Activated naive CD4-positive, alpha-beta T cell treated with anti-CD3 and anti-CD28 coated beads, Interleukin-2, amount 50 U/mL, for 72 hours (primary cell): ENCODE results near the gene CACNA2D2. TPM values are rescaled to one million over a fixed set of nuclear protein-coding genes. Genes with fewer than 3 reads are reported as not detected.

ENCODE experiments used
- ATAC-seq, 2 donors: fragments of 150-1000 bp; cut with Tn5 transposase; 2 replicates each; pipeline ENCODE4 v1.10.0; 2021; ENCODE audit warnings: mild to moderate bottlenecking in 2 of 2, moderate library complexity in 2 of 2
- DNase-seq, 2 donors: peaks; one replicate each; pipeline ENCODE4 v3.0.0; 2021 to 2022; ENCODE audit warnings: low spot score in 2 of 2
- H3K27ac Mint-ChIP-seq, 2 donors: one replicate each; pipeline ENCODE4 v1.8.0; 2022; ENCODE audit warnings: mild to moderate bottlenecking in 2 of 2, mixed read lengths in 2 of 2
- H3K36me3 Mint-ChIP-seq, 2 donors: one replicate each; pipeline ENCODE4 v1.8.0; 2022; ENCODE audit warnings: mixed read lengths in 2 of 2
- H3K9me3 Mint-ChIP-seq, 2 donors: one replicate each; pipeline ENCODE4 v1.8.0; 2022; ENCODE audit warnings: mixed read lengths in 2 of 2
- total RNA-seq, 2 donors: library from RNA; stranded (reverse); gene quantifications; one replicate each; pipeline ENCODE4 v1.2.3, GENCODE V29; 2022

The CACNA2D2 gene
- total RNA-seq, 2 donors from 2014 or later: 2.4 to 3.0 TPM

DNA sequence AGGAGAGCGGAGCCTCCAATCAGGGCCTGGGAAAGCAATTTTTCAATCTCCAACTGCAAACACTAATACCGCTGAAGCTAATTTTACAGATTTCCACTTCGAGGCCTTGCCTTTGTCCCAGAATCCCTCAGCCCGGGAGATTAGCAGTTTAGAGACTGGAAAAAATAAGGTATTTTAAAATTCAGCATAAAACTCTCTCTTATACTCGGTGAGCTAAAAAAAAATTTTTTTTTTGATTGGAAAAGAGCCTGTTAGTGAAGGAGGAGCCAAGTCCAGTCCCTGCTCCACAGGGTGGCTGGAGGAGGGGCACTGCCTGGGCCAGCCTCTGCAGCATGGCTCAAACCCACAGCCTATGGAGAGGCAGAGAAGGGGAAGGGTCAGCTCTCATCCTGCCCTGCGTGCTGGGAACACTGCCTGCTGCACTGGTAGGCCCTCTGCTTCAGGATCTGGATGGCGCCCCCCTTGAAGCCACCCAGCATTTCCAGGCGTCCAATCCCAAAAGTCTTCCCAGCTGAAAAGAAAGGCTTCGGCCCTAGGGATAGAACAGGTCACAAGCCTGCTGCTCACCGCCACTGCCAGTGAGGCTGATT is 48.9 kb downstream of the CACNA2D2 start:
- H3K27ac Mint-ChIP-seq: no peak overlapping the region
- ATAC-seq: no peak
- DNase-seq: no peak
- no peaks in the 10 kb centered on the region for H3K36me3 Mint-ChIP-seq
- H3K9me3 Mint-ChIP-seq: no peaks in the 10 kb centered on the region

- H3K9me3 Mint-ChIP-seq: no peaks in the 10 kb centered on the region
- DNase-seq (no peak), ATAC-seq (no peak)
- no peak overlapping the region for H3K27ac Mint-ChIP-seq
- H3K36me3 Mint-ChIP-seq: no peaks in the 10 kb centered on the region
These were observed 49.5 kb downstream of the CACNA2D2 start for GRCh38 chr3:50453907-50454306.

DNA sequence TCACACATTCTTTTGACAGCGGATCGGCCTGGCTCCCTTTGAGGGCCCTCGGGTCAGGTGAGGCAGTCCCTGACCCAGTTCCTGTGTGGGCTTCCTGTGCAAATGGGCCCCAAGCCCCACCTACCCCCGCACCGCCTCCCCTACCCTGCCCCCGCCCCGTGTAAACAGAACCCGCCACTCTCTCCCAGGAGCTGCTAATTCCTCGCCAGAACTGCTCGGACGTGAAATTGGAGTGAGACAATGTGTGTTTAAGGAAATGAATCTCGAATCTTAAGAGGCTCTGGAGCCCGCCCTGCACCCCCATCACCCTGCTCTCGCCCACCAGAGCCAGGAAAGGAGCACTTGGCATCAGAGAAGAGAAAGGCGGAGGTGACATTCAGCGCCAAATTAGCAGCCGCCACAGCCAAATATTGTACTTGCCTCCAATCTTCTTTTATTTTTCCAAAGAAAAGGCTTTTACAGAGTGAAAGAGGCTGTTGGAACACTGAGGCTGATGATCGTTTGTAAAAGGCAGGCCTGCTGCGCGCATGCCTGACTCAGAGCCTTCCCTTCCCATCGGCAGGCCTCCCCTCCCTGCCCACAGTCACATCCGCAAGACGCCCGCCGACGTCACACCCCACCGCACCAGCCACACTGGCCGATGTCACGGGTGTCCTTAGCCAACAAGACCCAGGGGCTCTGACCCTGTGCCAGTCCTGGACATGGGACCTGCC is 53.1 kb downstream of the CACNA2D2 start:
- H3K9me3 Mint-ChIP-seq: no peaks in the 10 kb centered on the region
- H3K27ac Mint-ChIP-seq: peak overlapping the region; percentile 65 to 90
- H3K36me3 Mint-ChIP-seq: no peaks in the 10 kb centered on the region
- peak; percentile 54 to 88 for DNase-seq
- peak; percentile 87 to 98 for ATAC-seq

GRCh38 chr3:50448752-50449539 is 54.5 kb downstream of the CACNA2D2 start:
- Mint-ChIP-seq H3K9me3 (no peaks in the 10 kb centered on the region), H3K27ac (peak overlapping the region in 1 of 2 donors; percentile 90), H3K36me3 (no peaks in the 10 kb centered on the region)
- DNase-seq: no peak
- ATAC-seq: no peak

- H3K36me3 Mint-ChIP-seq: no peaks in the 10 kb centered on the region
- H3K9me3 Mint-ChIP-seq: no peaks in the 10 kb centered on the region
- ATAC-seq: no peak
- DNase-seq: no peak
- no peak overlapping the region for H3K27ac Mint-ChIP-seq
These were observed 56.1 kb downstream of the CACNA2D2 start for GRCh38 chr3:50447290-50447840.

GRCh38 chr3:50445919-50446318 is 57.5 kb downstream of the CACNA2D2 start:
- DNase-seq (no peak), ATAC-seq (no peak)

GRCh38 chr3:50444782-50445181 is 58.7 kb downstream of the CACNA2D2 start:
- peak overlapping the region in 1 of 2 donors; percentile 10 for H3K27ac Mint-ChIP-seq
- no peak for DNase-seq
- no peak for ATAC-seq
- H3K9me3 Mint-ChIP-seq: no peaks in the 10 kb centered on the region
- H3K36me3 Mint-ChIP-seq: no peaks in the 10 kb centered on the region

More at GRCh38 chr3:50445919-50446318, 57.5 kb downstream of the CACNA2D2 start:
- no peak overlapping the region for H3K27ac Mint-ChIP-seq
- H3K9me3 Mint-ChIP-seq: no peaks in the 10 kb centered on the region
- no peaks in the 10 kb centered on the region for H3K36me3 Mint-ChIP-seq

DNA sequence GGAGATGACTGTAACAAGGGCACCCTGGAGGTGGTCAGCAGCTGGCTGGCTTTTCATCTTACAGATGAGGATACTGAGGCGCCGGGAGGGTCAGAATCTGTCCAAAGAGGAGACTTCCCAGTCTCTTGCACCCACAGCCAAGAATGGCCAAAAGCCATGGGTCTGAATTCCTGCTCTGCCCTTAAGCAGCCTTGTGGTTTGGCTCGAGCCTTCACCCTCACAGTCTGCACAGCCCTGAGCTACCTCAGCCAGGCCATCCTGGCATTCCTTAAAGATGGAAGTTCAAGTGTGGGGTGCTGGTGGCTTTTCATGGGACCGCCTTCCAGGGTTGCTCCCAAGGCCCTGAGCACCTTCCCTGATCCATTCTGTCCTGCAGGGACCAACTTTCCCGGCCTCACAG is 59.2 kb downstream of the CACNA2D2 start:
- no peak for ATAC-seq

GRCh38 chr3:50442945-50443579 is 60.4 kb downstream of the CACNA2D2 start:
- Mint-ChIP-seq H3K27ac (no peak overlapping the region), H3K9me3 (no peaks in the 10 kb centered on the region), H3K36me3 (no peaks in the 10 kb centered on the region)
- ATAC-seq (no peak), DNase-seq (no peak)

More for the DNA sequence above, 59.2 kb downstream of the CACNA2D2 start:
- Mint-ChIP-seq H3K9me3 (no peaks in the 10 kb centered on the region), H3K27ac (no peak overlapping the region), H3K36me3 (no peaks in the 10 kb centered on the region)
- DNase-seq: no peak

DNA sequence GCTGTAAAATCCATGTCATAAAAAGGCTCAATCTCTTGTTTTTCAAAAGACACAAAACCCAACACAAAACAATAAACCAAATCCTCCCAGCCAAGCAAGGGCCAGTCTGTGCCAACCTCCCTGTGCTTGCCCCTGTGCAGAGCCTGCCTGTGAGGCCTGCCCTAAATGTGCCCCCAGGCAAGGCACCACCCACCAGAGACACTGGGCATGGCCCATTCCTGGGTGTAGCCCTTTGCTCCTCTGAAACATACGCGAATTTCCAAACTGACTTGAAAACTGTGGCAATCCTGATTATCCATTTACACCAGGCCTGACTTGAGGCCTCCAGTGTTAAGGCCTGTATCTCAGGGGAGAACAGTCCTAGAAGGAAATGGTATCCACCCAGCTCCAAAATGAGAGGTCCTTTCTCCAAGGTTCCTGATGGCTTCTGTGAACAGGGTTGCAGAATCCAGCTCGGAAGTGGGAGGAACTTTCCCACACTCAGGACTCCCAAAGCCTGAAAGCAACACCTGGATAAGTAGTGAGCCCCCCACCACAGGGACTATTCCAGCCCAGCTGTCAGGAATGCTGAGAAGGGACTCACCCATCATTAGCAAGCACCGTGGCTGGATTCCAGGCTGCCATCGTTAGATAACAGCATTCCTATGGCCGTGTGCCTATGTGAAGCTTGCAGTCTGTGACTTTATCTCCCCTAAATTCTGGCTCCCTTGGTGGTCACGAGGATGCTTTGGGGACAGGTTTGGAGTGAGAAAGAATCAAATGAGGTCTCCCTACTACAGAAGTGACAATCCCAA is 61.8 kb downstream of the CACNA2D2 start:
- Mint-ChIP-seq H3K27ac (peak overlapping the region in 1 of 2 donors; percentile 25), H3K36me3 (no peaks in the 10 kb centered on the region), H3K9me3 (no peaks in the 10 kb centered on the region)
- DNase-seq: no peak
- ATAC-seq: no peak

DNA sequence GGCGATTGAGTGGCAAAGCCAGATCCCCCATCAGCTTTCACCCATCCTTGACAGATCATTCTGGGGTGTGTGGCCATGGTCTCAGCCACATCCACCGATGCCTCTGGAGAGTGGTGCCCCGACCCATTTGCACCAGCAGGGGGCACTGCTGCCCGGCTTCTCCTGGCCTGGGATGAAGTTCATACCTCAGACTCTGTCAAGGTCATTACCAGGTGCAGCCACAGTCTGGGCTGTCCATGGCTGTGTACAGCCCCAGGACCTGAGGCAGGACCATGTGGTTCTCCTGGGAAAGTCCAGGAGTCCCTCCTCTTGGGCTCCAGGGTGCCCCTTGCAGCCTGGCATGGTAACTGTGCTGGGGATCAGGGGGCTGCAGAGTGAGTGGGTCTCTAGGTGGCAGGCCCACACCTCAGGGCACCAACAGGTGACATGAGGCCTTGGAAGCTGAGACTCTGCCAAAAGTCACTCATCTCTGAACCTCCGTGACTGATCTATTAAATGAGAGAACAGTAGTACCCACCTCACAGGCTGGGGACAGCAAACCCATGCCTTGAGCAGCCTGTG is 67.2 kb downstream of the CACNA2D2 start:
- no peak overlapping the region for H3K27ac Mint-ChIP-seq
- H3K36me3 Mint-ChIP-seq: no peaks in the 10 kb centered on the region
- H3K9me3 Mint-ChIP-seq: no peaks in the 10 kb centered on the region
- DNase-seq (peak in 1 of 2 donors; percentile 86), ATAC-seq (peak; percentile 93 to 95)

DNA sequence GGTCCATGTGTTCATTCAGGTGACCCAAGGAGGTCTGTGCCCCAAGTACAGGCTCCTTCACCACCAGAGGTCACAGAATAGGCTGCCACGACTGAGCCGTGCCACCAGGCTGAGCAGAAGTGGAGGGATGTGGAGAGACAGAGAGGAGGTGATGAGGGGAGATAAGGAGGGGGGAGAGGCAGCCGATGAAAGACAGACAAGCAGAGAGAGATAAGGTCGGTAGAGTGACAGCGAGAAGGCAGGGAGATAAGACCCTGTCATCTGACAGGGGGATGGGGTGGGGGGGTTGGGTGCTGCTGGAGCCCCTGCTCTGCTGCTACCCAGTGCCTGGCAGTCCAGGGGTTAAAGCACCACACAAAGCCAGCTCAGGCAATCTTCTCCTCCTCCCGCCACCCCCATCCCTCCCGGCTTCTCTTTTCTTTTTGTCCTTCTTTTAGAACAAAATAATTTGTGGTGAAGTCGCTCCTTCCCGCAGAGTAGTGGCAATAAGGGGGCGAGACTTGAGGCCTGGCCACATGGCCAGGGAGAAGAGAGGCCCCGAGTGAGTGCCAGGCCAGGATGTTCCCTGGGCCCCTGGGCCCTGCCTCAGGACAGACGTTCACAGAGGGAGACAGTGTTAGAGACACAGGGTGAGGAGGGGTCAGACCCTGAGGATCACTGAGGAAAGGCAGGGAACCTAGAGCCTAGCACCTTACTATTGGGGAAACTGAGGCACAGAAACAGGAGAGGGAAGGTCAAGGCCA is 67.9 kb downstream of the CACNA2D2 start:
- DNase-seq: no peak

DNA sequence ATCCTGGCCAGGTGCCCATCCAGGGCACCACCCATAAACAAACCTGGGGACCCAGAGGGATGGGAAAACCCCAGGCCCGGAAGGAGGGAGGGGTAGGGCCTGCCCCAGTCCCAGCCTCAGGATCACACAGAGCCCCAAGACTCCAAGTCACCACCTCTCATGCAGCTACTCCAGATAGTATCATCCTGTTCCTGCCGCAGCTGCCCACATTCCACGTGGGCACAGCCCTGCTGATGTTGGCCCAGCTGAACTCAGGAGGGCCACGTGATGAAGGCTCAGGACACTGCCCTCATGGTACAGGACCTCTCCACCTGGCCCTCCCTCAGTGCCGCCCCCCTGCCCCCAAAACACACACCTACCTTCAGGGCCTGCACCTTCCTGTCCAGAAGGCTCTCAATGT is 69.5 kb downstream of the CACNA2D2 start:
- DNase-seq: no peak
- Mint-ChIP-seq H3K27ac (no peak overlapping the region), H3K36me3 (no peaks in the 10 kb centered on the region), H3K9me3 (no peaks in the 10 kb centered on the region)
- ATAC-seq: no peak

More for the DNA sequence above, 67.9 kb downstream of the CACNA2D2 start:
- Mint-ChIP-seq H3K36me3 (no peaks in the 10 kb centered on the region), H3K9me3 (no peaks in the 10 kb centered on the region), H3K27ac (peak overlapping the region in 1 of 2 donors; percentile 30)
- peak; percentile 22 to 46 for ATAC-seq

DNA sequence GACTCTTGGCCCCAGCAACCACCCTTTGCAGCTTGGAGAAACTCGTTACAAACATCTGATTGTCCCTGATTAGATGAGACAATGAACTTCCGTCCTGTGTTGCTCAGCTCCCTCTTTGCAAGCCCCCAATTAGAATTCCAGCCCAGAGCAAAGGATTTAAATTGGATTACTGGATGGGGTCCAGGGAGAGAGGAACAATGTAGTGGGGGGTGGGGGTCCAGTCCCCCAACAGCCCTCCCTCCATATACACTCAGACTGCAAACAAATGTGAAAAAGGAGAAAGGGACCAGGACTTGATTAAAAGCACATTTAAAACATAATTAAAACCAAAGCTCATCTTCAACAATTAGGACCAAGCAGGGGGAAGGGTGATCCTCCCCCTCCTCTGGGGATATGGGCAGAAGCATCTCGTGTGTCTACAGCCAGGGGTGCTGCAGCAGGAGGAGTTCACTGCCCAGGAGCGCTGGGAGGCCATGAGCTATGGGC is 72.4 kb downstream of the CACNA2D2 start:
- Mint-ChIP-seq H3K27ac (no peak overlapping the region), H3K36me3 (no peaks in the 10 kb centered on the region), H3K9me3 (no peaks in the 10 kb centered on the region)
- ATAC-seq (no peak), DNase-seq (no peak)

- H3K27ac Mint-ChIP-seq: no peak overlapping the region
- H3K9me3 Mint-ChIP-seq: no peaks in the 10 kb centered on the region
- no peak for DNase-seq
- no peak for ATAC-seq
- no peaks in the 10 kb centered on the region for H3K36me3 Mint-ChIP-seq
These were observed 73.2 kb downstream of the CACNA2D2 start for GRCh38 chr3:50430191-50430590.
